Epithelial cell of prostate (primary cell): ENCODE measurements around the gene CEP72.
A peak's percentile ranks its signal among the peaks of the same experiment; 100 is the strongest.
"Not testable (repeated sequence)": the region's sequence is repeated elsewhere in the genome, so short reads cannot be mapped to it uniquely, and the experiment has no call there.

ENCODE experiments used
- DNase-seq: peaks from one replicate; pipeline ENCODE4 v3.0.0-alpha.2; 2011; ENCODE audit warnings: low read depth, low spot score
- H3K27ac ChIP-seq: fragments of 450-650 bp; 2 replicates; pipeline ENCODE4 v1.5.1; 2017; ENCODE audit warnings: mild to moderate bottlenecking

Gene CEP72

DNA sequence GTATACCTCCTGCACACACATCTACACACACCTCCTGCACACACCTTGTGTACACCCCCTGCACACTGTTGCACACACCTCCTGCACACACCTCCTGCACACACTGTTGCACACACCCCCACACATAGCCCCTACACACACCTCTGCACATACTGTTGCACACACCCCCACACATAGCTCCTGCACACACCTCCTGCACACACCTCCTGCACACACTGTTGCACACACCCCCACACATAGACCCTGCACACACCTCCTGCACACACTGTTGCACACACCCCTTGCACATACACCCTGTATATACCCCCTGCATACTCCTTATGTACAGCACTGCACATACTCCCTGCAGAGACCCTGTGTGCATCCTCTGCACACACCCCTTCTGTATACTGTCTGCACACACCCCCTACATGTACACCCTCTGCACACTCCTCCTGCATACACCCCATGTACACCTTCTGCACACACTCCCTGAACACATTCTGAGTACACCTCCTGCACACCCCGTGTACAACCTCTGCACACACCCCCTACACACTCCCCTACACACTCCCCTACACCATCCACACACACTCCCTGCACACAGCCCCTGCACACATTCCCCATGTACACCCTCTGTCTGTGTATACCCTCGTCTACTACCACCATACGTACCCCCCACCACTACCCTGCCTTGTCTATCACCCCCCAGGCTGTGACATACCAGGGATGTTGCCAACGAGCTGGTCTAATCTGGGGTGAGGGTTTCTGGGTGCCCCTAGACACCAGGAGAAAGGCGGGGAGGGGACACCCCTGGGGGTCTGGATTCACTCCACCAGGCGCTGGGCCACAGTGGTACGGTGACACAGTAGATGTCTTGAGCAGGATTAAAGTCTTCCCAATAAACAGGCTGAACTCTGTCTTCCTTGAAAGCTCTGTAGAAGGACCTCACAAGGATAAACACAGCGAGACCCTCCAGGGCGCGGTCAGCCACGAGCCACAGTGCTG lies 1.1 kb upstream of the CEP72 start:
- DNase-seq, result no peak
- H3K27ac ChIP-seq, result no peak overlapping the region

- H3K27ac ChIP-seq, result peak overlapping the region; percentile 30
- DNase-seq, result no peak
Measured at GRCh38 chr5:612498-613424, 621 bp downstream of the CEP72 start.

DNA sequence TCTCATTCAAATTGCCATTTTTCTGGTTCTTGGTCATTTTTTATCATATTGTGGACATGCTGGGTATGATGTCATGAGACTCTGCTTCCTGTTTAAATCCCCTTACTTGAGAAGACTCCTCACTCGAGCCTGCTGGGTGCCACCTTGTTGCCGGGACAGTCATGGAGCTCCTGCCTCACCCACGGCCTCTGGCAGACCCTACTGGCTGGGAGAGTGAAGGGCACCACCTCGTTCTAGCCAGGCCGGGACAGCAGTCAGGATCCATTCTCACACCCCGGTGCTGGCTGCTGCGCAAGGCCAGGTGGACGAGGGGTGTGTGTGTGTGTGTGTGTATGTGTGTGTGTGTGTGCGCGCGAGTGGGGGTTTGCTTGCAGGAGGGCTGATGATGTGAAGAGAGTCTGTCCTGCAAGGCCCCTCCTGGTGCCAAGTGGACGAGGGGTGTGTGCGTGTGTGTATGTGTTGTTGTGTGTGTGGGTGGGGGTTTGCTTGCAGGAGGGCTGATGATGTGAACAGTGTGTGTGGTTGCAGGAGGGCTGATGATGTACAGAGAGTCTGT lies 4.4 kb downstream of the CEP72 start:
- DNase-seq, result no peak
- H3K27ac ChIP-seq, result no peak overlapping the region

GRCh38 chr5:617896-618295 lies 5.8 kb downstream of the CEP72 start:
- no peak overlapping the region for H3K27ac ChIP-seq
- no peak for DNase-seq

DNA sequence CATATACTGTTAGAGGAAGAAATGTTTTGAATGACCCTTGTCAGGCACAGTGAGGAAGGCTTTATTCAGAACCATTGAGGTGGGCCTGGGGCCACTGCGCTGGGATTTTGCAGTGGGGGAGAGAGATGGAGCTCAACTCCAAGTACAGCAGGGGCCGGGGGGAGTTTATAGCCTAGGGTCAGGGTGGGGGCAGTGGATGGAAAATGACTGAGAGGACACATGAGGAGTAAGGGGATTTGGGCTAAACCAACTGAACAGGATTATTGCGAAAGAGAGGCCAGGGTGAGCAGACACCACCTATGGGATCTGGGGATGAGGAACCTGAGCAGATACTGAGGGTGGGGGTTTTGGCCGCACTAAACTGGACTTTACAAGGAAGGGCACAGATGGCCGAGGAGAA lies 6.3 kb downstream of the CEP72 start:
- H3K27ac ChIP-seq, result no peak overlapping the region
- DNase-seq, result no peak

- no peak for DNase-seq
- H3K27ac ChIP-seq, result no peak overlapping the region
Measured at GRCh38 chr5:619444-619843, 7.3 kb downstream of the CEP72 start.

DNA sequence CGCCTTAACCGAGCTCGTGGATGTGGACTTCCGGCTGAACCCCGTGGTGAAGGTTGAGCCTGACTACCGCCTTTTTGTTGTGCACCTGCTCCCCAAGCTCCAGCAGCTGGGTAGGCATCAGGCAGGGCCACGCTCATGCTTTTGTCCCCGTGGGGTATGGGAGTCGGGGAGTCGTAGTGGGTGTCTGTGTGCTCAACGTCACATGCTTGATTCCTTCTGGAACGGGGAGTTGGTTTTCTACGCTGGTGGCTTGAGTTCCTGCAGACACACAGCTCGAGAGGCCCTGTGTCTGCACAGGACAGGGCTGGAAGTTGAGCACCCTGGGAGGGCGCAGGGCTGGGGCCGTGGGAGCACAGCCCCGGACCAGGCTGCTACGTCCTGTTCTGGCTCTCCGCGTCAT lies 8.0 kb downstream of the CEP72 start:
- DNase-seq, result no peak
- no peak overlapping the region for H3K27ac ChIP-seq

DNA sequence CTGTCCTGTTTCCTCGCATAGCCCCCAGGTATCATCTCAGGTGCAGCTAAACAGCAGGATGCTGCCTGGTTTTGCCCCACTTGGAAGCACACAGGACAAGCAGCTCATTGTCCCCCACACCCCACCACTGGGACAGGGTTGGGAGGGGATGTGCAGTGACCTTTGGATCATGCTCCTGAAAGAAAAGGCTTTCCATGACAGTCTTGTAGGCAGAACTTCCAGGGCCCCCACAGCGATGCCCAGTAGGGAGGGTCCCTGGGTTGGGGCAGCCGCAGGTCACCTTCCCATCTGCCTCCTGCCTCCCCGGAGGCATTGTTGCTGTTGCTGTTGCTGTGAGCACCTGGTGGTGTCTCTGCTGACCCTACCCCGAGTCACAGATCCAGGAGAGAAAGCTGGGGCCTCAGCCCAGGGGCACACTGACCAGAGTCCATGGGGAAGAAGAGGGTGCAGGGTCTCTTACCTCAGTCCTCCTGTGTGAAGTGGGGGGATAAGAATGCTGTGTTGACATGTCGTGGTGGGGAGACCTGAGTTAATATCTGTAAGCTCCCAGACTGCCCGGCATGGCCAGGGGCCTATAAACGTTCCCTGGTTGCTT lies 8.5 kb downstream of the CEP72 start:
- H3K27ac ChIP-seq, result no peak overlapping the region
- DNase-seq, result no peak

DNA sequence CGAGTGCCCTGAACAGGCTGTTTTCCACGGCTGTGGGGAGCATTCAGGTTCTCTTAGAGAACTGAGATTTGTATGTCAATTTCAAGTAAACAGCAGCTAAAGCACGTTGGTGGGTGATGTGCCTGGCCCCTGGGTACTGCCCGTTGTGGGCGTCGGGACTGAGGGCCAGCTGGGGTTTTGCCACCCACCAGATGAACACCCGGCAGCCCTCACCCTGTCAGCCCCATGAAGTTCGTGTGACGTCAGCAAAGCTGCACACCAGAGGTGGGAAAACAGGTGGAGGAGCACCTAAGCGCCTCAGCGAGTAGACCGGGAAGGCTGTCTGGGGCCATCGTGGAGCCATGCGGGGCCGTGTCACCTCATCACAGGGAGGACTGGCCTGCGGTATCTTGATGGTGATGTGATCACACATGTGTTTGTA lies 9.2 kb downstream of the CEP72 start:
- H3K27ac ChIP-seq, result no peak overlapping the region
- DNase-seq, result no peak

DNA sequence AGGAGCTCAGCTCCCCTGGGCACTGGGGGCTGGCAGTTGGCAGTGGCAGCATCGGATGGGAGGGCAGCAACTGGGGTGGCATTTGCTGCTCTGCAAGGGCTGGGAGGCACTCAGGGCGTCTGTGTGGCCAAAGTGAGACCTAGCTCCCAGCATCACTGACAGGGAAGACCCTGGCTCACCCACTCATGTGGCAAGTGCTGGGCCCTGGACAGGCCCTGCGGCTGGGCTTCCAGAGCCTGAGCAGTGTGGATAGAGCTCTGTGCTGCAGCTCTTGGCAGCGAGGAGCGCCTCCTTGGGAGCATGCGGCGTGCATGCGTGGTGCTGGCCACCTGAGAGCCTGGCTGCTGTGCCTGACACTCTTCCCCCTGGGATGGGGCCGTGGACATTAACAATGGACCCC lies 10.2 kb downstream of the CEP72 start:
- DNase-seq, result no peak
- no peak overlapping the region for H3K27ac ChIP-seq

- no peak for DNase-seq
- H3K27ac ChIP-seq, result no peak overlapping the region
Measured at GRCh38 chr5:622946-623522, 10.9 kb downstream of the CEP72 start.

- DNase-seq, result no peak
- no peak overlapping the region for H3K27ac ChIP-seq
Measured at GRCh38 chr5:623531-623930, 11.4 kb downstream of the CEP72 start.

DNA sequence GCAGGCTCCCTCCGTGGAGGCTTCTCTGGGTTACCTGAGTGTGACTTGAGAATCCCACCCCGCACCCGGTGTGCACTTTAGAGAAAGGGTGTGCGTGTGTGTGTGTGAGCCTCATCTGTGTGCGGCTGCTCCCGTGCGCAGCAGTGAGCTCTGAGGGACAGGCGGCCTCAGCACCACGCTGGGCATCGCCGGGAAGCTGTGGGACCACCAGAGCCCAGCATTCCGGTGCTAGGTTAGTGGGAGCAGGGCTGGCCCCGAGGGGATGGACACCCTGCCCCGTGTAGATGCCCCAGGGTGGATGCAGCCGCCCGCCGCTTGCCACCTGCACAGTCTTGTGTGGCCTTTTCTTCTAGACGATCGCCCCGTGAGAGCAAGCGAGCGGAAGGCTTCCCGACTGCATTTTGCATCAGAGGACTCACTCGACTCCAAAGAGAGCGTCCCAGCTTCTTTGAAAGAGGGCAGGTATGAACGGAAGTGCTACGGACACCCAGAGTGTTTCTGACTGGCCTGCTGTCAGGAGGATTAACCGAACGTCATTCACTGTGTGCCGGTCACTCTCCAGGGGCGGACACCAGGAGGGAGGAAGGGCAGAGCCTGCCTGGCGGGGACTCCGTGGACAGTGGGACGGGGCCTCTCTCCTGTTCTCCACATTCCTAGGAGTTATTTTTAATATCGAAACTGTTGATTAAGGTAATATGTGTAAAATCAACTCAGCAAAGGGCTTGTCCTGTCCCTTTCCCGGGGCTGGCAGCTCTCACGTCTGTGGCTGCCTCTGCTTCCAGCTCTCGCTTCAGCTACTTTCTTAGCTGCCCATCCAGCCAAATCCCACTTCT lies 12.2 kb downstream of the CEP72 start:
- no peak for DNase-seq
- H3K27ac ChIP-seq, result no peak overlapping the region

DNA sequence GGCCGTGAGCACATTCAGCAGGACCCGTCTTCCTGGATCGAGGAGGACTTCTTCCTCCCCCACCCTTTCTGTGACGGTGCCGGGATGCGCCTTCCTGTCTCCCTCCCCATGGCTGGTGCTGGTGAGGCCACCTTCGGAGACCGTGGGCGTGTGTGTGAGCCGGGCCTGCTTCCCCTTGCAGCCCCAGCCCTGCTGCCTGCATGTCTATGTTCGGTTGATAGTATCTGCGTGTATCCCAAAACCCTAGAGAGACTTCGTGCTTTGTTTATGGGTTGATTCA lies 12.8 kb downstream of the CEP72 start:
- H3K27ac ChIP-seq, result no peak overlapping the region
- DNase-seq, result no peak

DNA sequence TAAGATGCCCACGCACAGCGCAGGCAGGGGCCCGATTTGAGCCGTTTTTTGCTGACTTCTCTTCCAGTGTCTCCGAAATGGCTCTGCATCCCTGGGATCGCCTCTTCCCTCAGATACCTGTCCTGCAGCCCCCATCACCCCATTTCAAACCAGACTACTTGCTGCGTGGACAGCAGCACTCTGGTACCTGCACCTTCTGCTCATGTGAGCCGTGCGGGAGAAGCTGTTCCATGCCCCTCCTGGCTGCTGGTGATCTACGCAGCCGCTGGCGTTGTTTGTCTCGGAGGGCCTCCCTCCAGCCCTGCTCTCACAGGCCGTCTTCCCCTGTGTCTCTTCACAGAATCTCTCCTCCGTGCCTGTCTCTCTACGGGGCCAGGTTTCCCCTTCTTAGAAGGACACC lies 13.4 kb downstream of the CEP72 start:
- DNase-seq, result no peak
- H3K27ac ChIP-seq, result no peak overlapping the region

- no peak for DNase-seq
- H3K27ac ChIP-seq, result no peak overlapping the region
Measured at GRCh38 chr5:626850-627249, 14.7 kb downstream of the CEP72 start.

DNA sequence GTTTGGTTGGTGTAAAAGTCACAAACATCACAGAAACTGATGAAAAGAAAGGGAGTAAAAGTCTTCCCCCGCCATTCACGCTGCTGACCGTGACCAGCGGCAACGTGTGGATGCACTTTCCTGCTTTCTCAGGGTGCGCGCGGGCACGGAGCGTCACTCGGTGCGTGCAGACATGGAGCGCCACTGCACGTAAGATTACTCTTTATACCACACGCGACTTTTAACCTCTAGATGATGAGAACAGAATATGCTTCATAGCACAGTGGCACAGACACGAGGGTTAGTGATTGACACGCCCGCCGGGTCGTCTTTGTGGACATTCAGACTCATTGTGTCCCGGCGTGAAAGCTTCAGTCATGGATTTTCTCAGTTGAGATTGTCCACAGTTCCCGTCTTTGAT lies 15.7 kb downstream of the CEP72 start:
- no peak overlapping the region for H3K27ac ChIP-seq
- no peak for DNase-seq

DNA sequence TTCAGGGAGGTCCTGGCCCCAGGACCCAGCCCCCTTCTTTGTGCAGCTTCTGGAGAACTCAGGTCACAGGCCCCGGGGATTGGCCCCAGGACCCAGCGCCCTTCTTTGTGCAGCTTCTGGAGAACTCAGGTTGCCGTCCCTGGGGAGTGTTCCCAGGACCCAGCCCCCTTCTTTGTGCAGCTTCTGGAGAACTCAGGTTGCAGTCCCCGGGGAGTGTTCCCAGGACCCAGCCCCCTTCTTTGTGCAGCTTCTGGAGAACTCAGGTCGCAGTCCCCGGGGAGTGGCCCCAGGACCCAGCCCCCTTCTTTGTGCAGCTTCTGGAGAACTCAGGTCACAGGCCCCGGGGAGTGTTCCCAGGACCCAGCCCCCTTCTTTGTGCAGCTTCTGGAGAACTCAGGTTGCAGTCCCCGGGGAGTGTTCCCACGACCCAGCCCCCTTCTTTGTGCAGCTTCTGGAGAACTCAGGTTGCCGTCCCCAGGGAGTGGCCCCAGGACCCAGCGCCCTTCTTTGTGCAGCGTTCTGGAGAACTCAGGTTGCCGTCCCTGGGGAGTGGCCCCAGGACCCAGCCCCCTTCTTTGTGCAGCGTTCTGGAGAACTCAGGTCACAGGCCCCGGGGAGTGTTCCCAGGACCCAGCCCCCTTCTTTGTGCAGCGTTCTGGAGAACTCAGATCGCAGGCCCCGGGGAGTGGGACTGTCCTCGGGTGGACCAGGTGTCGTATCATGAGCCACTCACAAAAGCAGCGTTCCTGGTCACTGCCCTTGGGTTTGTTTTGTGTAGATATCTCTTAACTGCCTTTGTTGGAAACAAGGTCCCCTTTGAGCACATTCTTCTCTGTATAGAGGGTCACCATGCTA lies 16.4 kb downstream of the CEP72 start:
- DNase-seq, H3K27ac ChIP-seq: not testable (repeated sequence)
